Neuron (in vitro differentiated cells): ENCODE measurements around the gene SLC25A40.

ENCODE experiments used
- H2AFZ ChIP-seq: one replicate; pipeline ENCODE4 v1.6.1; 2013; ENCODE audit warnings: low read depth, mild to moderate bottlenecking, inconsistent platforms, low read length, moderate library complexity
- H3K27me3 ChIP-seq: one replicate; pipeline ENCODE4 v1.6.1; 2013; ENCODE audit warnings: low read length; ENCODE audit not compliant: insufficient read depth
- H3K36me3 ChIP-seq: one replicate; pipeline ENCODE4 v1.6.1; 2013; ENCODE audit warnings: low read length; ENCODE audit not compliant: insufficient read depth
- H3K4me1 ChIP-seq: one replicate; pipeline ENCODE4 v1.6.1; 2013; ENCODE audit warnings: low read length; ENCODE audit not compliant: insufficient read depth
- H3K4me3 ChIP-seq: 2 replicates; pipeline ENCODE4 v1.5.1; 2013; ENCODE audit warnings: mild to moderate bottlenecking, low read length, moderate library complexity
- H3K9me3 ChIP-seq: one replicate; pipeline ENCODE4 v1.6.1; 2013; ENCODE audit warnings: low read length

Gene SLC25A40

GRCh38 chr7:87797798-87798403 lies 78.3 kb downstream of the SLC25A40 start:
- Histone ChIP-seq H3K27me3 (no peaks in the 10 kb centered on the region), H3K36me3 (no peaks in the 10 kb centered on the region)

DNA sequence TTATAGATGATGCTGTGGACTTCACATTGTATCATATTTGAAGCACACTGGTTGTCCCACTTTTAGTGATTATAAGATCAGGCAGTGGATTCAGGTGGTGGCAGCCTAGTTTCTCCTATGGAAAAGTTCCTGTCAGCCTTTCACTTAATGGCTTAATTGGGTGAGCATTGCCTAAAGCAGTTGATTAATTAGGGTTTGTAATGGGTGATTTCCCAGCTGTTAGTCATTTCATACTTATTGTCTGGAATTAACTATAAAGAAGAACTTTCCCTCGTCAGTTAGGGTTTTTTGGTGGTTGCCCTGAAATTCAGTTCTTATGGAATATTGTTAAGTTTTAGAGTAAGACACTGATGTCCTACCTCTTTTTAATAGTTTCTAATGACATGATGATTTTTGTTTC lies 78.8 kb downstream of the SLC25A40 start:
- H3K4me3 ChIP-seq = no peak overlapping the region
- H3K36me3 ChIP-seq = no peaks in the 10 kb centered on the region
- H3K4me1 ChIP-seq = no peaks in the 10 kb centered on the region
- H3K9me3 ChIP-seq = no peaks in the 10 kb centered on the region
- H2AFZ ChIP-seq = no peak overlapping the region
- no peaks in the 10 kb centered on the region for H3K27me3 ChIP-seq

More at GRCh38 chr7:87797798-87798403, 78.3 kb downstream of the SLC25A40 start:
- Histone ChIP-seq H2AFZ (no peak overlapping the region), H3K9me3 (no peaks in the 10 kb centered on the region), H3K4me3 (no peak overlapping the region), H3K4me1 (no peaks in the 10 kb centered on the region)

- no peaks in the 10 kb centered on the region for H3K9me3 ChIP-seq
These were observed 90.7 kb downstream of the SLC25A40 start for GRCh38 chr7:87785368-87785995.

GRCh38 chr7:87784424-87784823 lies 91.7 kb downstream of the SLC25A40 start:
- Histone ChIP-seq H3K4me3 (no peak overlapping the region), H3K36me3 (no peaks in the 10 kb centered on the region), H3K27me3 (no peaks in the 10 kb centered on the region), H2AFZ (no peak overlapping the region), H3K4me1 (no peaks in the 10 kb centered on the region), H3K9me3 (no peaks in the 10 kb centered on the region)

More at GRCh38 chr7:87785368-87785995, 90.7 kb downstream of the SLC25A40 start:
- H3K27me3 ChIP-seq = no peaks in the 10 kb centered on the region
- no peaks in the 10 kb centered on the region for H3K4me1 ChIP-seq
- H2AFZ ChIP-seq = no peak overlapping the region
- no peak overlapping the region for H3K4me3 ChIP-seq
- no peaks in the 10 kb centered on the region for H3K36me3 ChIP-seq
